Stomach (tissue), 9 donors: ENCODE data around the gene COX6B1. TPM values are rescaled to one million over a fixed set of nuclear protein-coding genes. Genes with fewer than 3 reads are reported as not detected.
"Not testable (repeated sequence)": the region's sequence is repeated elsewhere in the genome, so short reads cannot be mapped to it uniquely, and the experiment has no call there.

Source experiments
- DNase-seq, 2 donors: peaks; one replicate each; pipeline versions ENCODE4 v3.0.0 to v3.0.0-alpha.2; 2013 to 2019
- H3K27ac ChIP-seq, 5 donors: fragments of 200-600 bp in 4 of 5; sonication (generic) in 4 of 5; one replicate each; pipeline ENCODE4 v1.5.1; 2013 to 2019; ENCODE audit warnings: mild to moderate bottlenecking in 1 of 5, moderate library complexity in 1 of 5
- H3K27me3 ChIP-seq, 3 donors: fragments of 200-600 bp; sonication (generic); one replicate each; pipeline ENCODE4 v1.5.1; 2017 to 2019; ENCODE audit warnings: mixed run types in 1 of 3
- H3K36me3 ChIP-seq, 4 donors: fragments of 200-600 bp; sonication (generic); 1 replicate in 3 of 4; 2 replicates in 1 of 4; pipeline ENCODE4 v1.5.1; 2016 to 2019
- H3K4me1 ChIP-seq, 4 donors: fragments of 200-600 bp; sonication (generic); one replicate each; pipeline ENCODE4 v1.5.1; 2016 to 2019
- H3K4me3 ChIP-seq, 4 donors: fragments of 200-600 bp; sonication (generic) in 3 of 4; one replicate each; pipeline ENCODE4 v1.5.1; 2016 to 2019; ENCODE audit warnings: mild to moderate bottlenecking in 1 of 4
- H3K9me3 ChIP-seq, 4 donors: fragments of 200-600 bp; sonication (generic); one replicate each; pipeline ENCODE4 v1.5.1; 2016 to 2019
- CTCF ChIP-seq, 7 experiments: fragments of 450-650 bp in 4 of 7; fragments of 200-600 bp in 3 of 7; sonication (generic) in 3 of 7; IDR thresholded peaks; one replicate each; pipeline ENCODE4 v1.5.1; 2016 to 2019; ENCODE audit warnings: antibody characterized with exemption in 7 of 7, control low read depth in 2 of 7, mild to moderate bottlenecking in 1 of 7
- EP300 ChIP-seq: sonication (generic); formaldehyde crosslinking; IDR thresholded peaks from one replicate; pipeline ENCODE4 v1.6.1; 2017; ENCODE audit warnings: antibody characterized with exemption
- POLR2A ChIP-seq, 4 donors: fragments of 450-650 bp; IDR thresholded peaks; one replicate each; pipeline ENCODE4 v1.6.1; 2016; ENCODE audit warnings: antibody characterized with exemption in 4 of 4, control low read depth in 2 of 4, mild to moderate bottlenecking in 1 of 4, moderate library complexity in 1 of 4
- POLR2AphosphoS5 ChIP-seq, 3 donors: sonication (generic); formaldehyde crosslinking; IDR thresholded peaks; one replicate each; pipeline ENCODE4 v1.6.1; 2016; ENCODE audit warnings: antibody characterized with exemption in 3 of 3
- WGBS, 5 donors: extraction: QIAGEN DNeasy Blood & Tissue Kit in 3 of 5; methylation state at CpG; one replicate each; pipeline versions ENCODE4 v1.1.5 to v1.1.7; 2013 to 2018; 5-methylcytosine and 5-hydroxymethylcytosine counted together
- intact Hi-C: fragments of 100-400 bp; cut with DNase I; formaldehyde crosslinking; loops from one replicate; pipeline ENCODE4 v1.15.1; 2023; ENCODE audit warnings: low total_unique reads
- polyA plus RNA-seq, 3 donors: library from polyadenylated mRNA; stranded (reverse); fragments of 200-250 nt; gene quantifications; one replicate each; pipeline ENCODE4 v1.2.3, GENCODE V29; 2013
- total RNA-seq, 5 donors: library from RNA; depleted of rRNA; stranded (reverse); fragments of >200 nt; gene quantifications; one replicate each; pipeline versions ENCODE4 v1.1.0 to v1.2.3, GENCODE V29; 2014 to 2016
- donor health status: healthy with polysubstance abuse.
- donor health status: Bipolar disorder and iron deficiency.
- donor health status: healthy.

The COX6B1 gene
- total and polyA plus RNA-seq, 8 donors, result 198 to 1,293 (median 663) TPM

GRCh38 chr19:35650581-35650980, 2.5 kb downstream of the COX6B1 start:
- no peaks in the 10 kb centered on the region for H3K27me3 ChIP-seq
- WGBS, 5 donors, result 71 to 83% (median 75%) methylated on average over 9 of the region's 9 CpGs
- no peak for TF ChIP-seq EP300
- TF ChIP-seq CTCF (IDR thresholded peaks at IDR 0.05), result no peak
- no peak for TF ChIP-seq POLR2AphosphoS5 (IDR thresholded peaks at IDR 0.05)
- no peak for TF ChIP-seq POLR2A (IDR thresholded peaks at IDR 0.05)
- peaks cover 14 to 34% (median 30%) of the 10 kb centered on the region in 4 donors for H3K4me1 ChIP-seq
- intact Hi-C loops, result no loop called here
- H3K36me3 ChIP-seq, result peaks cover 36 to 59% (median 53%) of the 10 kb centered on the region in 4 donors
- no peaks in the 10 kb centered on the region for H3K9me3 ChIP-seq
- H3K27ac ChIP-seq, result no peak overlapping the region
- H3K4me3 ChIP-seq, result no peak overlapping the region
- no peak for DNase-seq

- H3K27ac ChIP-seq, H3K4me3 ChIP-seq, H3K9me3 ChIP-seq, H3K27me3 ChIP-seq, intact Hi-C loops, DNase-seq: not testable (repeated sequence)
- Histone ChIP-seq H3K36me3 (peaks cover 78 to 100% (median 96%) of the 10 kb centered on the region in 4 donors), H3K4me1 (peaks cover 3 to 13% (median 10%) of the 10 kb centered on the region in 4 donors)
- 95 to 99% (median 96%) methylated on average over 6 of the region's 6 CpGs for whole genome bisulfite sequencing, 5 donors
Measured at GRCh38 chr19:35654828-35655227, 6.7 kb downstream of the COX6B1 start.

- H3K4me3 ChIP-seq, result no peak overlapping the region
- TF ChIP-seq POLR2A (IDR thresholded peaks at IDR 0.05), result no peak
- TF ChIP-seq EP300, result no peak
- TF ChIP-seq CTCF (IDR thresholded peaks at IDR 0.05), result no peak
- no peak for TF ChIP-seq POLR2AphosphoS5 (IDR thresholded peaks at IDR 0.05)
- intact Hi-C loops, result no loop called here
- peaks cover 0 to 5% (median 2%) of the 10 kb centered on the region in 4 donors for H3K4me1 ChIP-seq
- DNase-seq, result no peak
- H3K27ac ChIP-seq, result no peak overlapping the region
- WGBS, 5 donors, result 82 to 97% (median 96%) methylated on average over 4 of the region's 4 CpGs
- peaks cover 86 to 100% (median 100%) of the 10 kb centered on the region in 4 donors for H3K36me3 ChIP-seq
- no peaks in the 10 kb centered on the region for H3K27me3 ChIP-seq
- no peaks in the 10 kb centered on the region for H3K9me3 ChIP-seq
Measured at GRCh38 chr19:35655600-35655999, 7.5 kb downstream of the COX6B1 start.

GRCh38 chr19:35656700-35657099, 8.6 kb downstream of the COX6B1 start:
- Histone ChIP-seq H3K9me3 (no peaks in the 10 kb centered on the region), H3K4me1 (no peaks in the 10 kb centered on the region), H3K27me3 (no peaks in the 10 kb centered on the region), H3K27ac (no peak overlapping the region), H3K36me3 (peaks cover 87 to 100% (median 100%) of the 10 kb centered on the region in 4 donors), H3K4me3 (no peak overlapping the region)
- intact Hi-C loops, result no loop called here
- DNase-seq, result no peak
- WGBS, 5 donors, result 93 to 97% (median 94%) methylated on average over 6 of the region's 6 CpGs
- TF ChIP-seq POLR2A (IDR thresholded peaks at IDR 0.05) (no peak), EP300 (no peak), POLR2AphosphoS5 (IDR thresholded peaks at IDR 0.05) (no peak), CTCF (IDR thresholded peaks at IDR 0.05) (no peak)

GRCh38 chr19:35657904-35658700, 10.0 kb downstream of the COX6B1 start:
- H3K36me3 ChIP-seq, result peaks cover 87 to 100% (median 100%) of the 10 kb centered on the region in 4 donors
- DNase-seq, result no peak
- WGBS, 5 donors, result 83 to 92% (median 90%) methylated on average over 15 of the region's 15 CpGs

More at GRCh38 chr19:35657904-35658700, 10.0 kb downstream of the COX6B1 start:
- intact Hi-C loops, result no loop called here
- Histone ChIP-seq H3K4me3 (no peak overlapping the region), H3K27me3 (no peaks in the 10 kb centered on the region), H3K9me3 (no peaks in the 10 kb centered on the region), H3K27ac (no peak overlapping the region), H3K4me1 (no peaks in the 10 kb centered on the region)
- TF ChIP-seq EP300 (no peak), CTCF (IDR thresholded peaks at IDR 0.05) (no peak), POLR2A (IDR thresholded peaks at IDR 0.05) (no peak)
